ENCODE data around the gene ABCA5.
"Not testable (repeated sequence)": the region's sequence is repeated elsewhere in the genome, so short reads cannot be mapped to it uniquely, and the experiment has no call there.

Gene ABCA5

DNA sequence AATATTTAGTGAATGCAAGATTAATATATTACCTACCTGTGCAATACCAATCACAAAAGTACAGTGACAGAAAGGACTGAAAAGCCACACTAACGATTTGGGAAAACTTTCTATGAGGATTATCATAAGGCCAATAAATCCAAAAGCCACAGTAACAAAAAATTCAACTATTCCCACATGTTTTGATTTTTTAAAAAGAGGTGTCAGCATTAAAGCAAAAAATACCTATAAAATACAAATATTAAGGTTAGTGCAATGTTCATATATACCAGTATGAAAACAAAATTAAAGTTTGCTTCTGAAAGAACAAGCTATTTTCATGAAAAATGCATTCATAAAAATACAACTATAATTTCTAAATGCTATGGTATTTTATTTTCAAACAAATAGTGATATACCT lies 24.3 kb downstream of the ABCA5 start:
- H3K79me2 ChIP-seq (ENCODE audit: insufficient read depth, low read depth): no peaks in the 10 kb centered on the region

DNA sequence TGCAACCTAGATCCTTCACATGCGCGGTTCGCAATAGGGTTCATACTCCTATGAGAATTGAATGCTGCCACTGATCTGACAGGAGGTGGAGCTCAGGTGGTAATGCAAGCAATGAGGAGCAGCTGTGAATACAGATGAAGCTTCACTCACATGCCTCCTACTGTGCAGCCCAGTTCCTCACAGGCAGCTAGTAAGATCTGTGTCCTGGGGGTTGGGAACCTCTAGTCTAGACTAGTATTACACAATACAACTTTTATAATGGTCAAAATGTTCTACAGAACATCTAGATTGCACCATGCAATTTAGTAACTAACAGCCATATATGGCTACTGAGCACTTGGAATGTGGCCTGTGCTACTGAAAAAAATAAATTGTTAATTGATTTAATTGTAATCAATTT lies 26.7 kb downstream of the ABCA5 start:
- no peak overlapping the region for H3K4me3 ChIP-seq (IDR thresholded peaks at IDR 0.05; ENCODE audit: insufficient read depth, low read depth, low read length)
- H3K4me2 ChIP-seq: no peak overlapping the region
- no peaks in the 10 kb centered on the region for H4K20me1 ChIP-seq (ENCODE audit: insufficient read depth)
- H3K79me2 ChIP-seq (ENCODE audit: insufficient read depth, low read depth): no peaks in the 10 kb centered on the region
- no peaks in the 10 kb centered on the region for H3K4me1 ChIP-seq (ENCODE audit: low read depth, poor library complexity, severe bottlenecking)
- H3K27me3 ChIP-seq (ENCODE audit: insufficient read depth, low read depth): no peaks in the 10 kb centered on the region
- TF ChIP-seq, protein P1, sequence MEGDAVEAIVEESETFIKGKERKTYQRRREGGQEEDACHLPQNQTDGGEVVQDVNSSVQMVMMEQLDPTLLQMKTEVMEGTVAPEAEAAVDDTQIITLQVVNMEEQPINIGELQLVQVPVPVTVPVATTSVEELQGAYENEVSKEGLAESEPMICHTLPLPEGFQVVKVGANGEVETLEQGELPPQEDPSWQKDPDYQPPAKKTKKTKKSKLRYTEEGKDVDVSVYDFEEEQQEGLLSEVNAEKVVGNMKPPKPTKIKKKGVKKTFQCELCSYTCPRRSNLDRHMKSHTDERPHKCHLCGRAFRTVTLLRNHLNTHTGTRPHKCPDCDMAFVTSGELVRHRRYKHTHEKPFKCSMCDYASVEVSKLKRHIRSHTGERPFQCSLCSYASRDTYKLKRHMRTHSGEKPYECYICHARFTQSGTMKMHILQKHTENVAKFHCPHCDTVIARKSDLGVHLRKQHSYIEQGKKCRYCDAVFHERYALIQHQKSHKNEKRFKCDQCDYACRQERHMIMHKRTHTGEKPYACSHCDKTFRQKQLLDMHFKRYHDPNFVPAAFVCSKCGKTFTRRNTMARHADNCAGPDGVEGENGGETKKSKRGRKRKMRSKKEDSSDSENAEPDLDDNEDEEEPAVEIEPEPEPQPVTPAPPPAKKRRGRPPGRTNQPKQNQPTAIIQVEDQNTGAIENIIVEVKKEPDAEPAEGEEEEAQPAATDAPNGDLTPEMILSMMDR (conservative IDR thresholded peaks at IDR 0.05; ENCODE audit: low read depth, low read length): no peak
- H2AFZ ChIP-seq (ENCODE audit: low read depth): no peak overlapping the region
- no peak overlapping the region for H3K9ac ChIP-seq
- no peaks in the 10 kb centered on the region for H3K36me3 ChIP-seq (ENCODE audit: insufficient read depth)
- H3K27ac ChIP-seq: no peak overlapping the region

More for the DNA sequence above, 24.3 kb downstream of the ABCA5 start:
- H3K27ac ChIP-seq: no peak overlapping the region
- H3K27me3 ChIP-seq (ENCODE audit: insufficient read depth, low read depth): no peaks in the 10 kb centered on the region
- no peak overlapping the region for H3K4me3 ChIP-seq (IDR thresholded peaks at IDR 0.05; ENCODE audit: insufficient read depth, low read depth, low read length)
- no peak overlapping the region for H3K4me2 ChIP-seq
- H3K36me3 ChIP-seq (ENCODE audit: insufficient read depth): no peaks in the 10 kb centered on the region
- H3K4me1 ChIP-seq (ENCODE audit: low read depth, poor library complexity, severe bottlenecking): no peaks in the 10 kb centered on the region
- no peak overlapping the region for H2AFZ ChIP-seq (ENCODE audit: low read depth)
- TF ChIP-seq, protein P1 (conservative IDR thresholded peaks at IDR 0.05; ENCODE audit: low read depth, low read length): no peak
- H4K20me1 ChIP-seq (ENCODE audit: insufficient read depth): no peaks in the 10 kb centered on the region
- H3K9ac ChIP-seq: no peak overlapping the region

DNA sequence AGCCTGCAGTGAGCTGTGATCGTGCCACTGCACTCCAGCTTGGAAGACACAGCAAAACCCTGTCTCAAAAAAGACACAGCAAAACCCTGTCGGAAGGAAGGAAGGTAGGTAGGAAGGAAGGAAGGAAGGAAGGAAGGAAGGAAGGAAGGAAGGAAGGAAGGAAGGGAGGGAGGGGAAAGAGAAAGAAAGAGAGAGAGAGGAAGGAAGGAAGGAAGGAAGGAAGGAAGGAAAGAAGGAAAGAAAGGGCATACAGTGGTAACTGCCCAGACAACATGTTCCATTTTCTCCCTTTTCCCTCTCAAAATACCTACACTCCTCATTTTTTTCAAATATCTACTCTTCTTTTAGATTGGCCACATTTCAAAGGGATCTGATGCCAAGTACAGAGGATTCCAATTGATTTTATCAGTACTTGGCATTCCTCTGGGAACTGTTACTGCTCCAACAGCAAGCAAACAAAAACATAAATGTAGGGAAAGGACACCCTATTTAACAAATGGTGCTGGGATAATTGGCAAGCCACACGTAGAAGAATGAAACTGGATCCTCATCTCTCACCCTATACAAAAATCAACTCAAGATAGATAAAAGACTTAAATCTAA lies 28.7 kb downstream of the ABCA5 start:
- not testable (repeated sequence) for H3K9ac ChIP-seq; H3K36me3 ChIP-seq (ENCODE audit: insufficient read depth); H3K27ac ChIP-seq; H3K4me1 ChIP-seq (ENCODE audit: low read depth, poor library complexity, severe bottlenecking); H3K27me3 ChIP-seq (ENCODE audit: insufficient read depth, low read depth); H3K79me2 ChIP-seq (ENCODE audit: insufficient read depth, low read depth); H2AFZ ChIP-seq (ENCODE audit: low read depth); H4K20me1 ChIP-seq (ENCODE audit: insufficient read depth); H3K4me2 ChIP-seq; H3K4me3 ChIP-seq (IDR thresholded peaks at IDR 0.05; ENCODE audit: insufficient read depth, low read depth, low read length)

DNA sequence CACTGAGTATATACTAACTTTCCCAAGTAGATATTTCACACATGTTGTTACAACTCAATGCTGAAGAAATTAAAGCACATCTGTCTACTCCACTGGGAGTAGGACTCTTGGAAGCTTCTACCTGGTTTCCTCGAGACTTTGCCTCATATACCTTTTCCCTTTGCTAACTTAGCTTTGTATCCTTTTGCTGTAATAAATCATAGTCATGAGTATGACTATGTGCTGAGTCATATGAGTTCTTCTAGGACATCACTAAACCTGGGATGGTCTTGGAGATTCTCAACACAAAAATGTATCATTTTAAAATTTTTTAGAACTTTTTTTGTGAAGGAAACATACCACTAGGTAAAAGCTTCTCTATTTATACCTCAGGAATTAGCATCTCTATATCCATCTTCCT lies 39.8 kb downstream of the ABCA5 start:
- H3K27me3 ChIP-seq (ENCODE audit: insufficient read depth, low read depth): no peaks in the 10 kb centered on the region
- no peak overlapping the region for H3K4me2 ChIP-seq
- H3K9ac ChIP-seq: no peak overlapping the region
- no peak overlapping the region for H3K4me3 ChIP-seq (IDR thresholded peaks at IDR 0.05; ENCODE audit: insufficient read depth, low read depth, low read length)
- H3K79me2 ChIP-seq (ENCODE audit: insufficient read depth, low read depth): no peaks in the 10 kb centered on the region
- no peak overlapping the region for H2AFZ ChIP-seq (ENCODE audit: low read depth)
- no peaks in the 10 kb centered on the region for H4K20me1 ChIP-seq (ENCODE audit: insufficient read depth)
- no peaks in the 10 kb centered on the region for H3K36me3 ChIP-seq (ENCODE audit: insufficient read depth)
- no peaks in the 10 kb centered on the region for H3K4me1 ChIP-seq (ENCODE audit: low read depth, poor library complexity, severe bottlenecking)
- no peak overlapping the region for H3K27ac ChIP-seq
- TF ChIP-seq, protein P1 (conservative IDR thresholded peaks at IDR 0.05; ENCODE audit: low read depth, low read length): no peak

DNA sequence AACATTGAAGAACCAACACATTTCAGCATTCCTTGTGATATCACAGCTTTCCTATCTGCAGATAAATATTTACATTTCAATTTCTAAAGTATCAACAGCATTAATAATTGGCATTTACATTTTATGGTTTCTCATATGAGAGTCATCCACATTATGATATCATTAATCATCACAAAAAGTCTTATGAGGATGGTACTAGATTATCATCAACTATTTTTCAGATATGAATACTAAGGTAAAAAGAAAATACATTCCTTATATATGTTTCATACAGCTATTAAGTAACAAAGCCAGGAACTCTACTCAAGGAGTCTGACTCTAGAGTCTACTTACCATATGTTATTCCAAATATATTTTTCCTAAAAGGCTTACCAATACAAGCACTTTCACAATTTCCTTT lies 40.7 kb downstream of the ABCA5 start:
- TF ChIP-seq, protein P1 (conservative IDR thresholded peaks at IDR 0.05; ENCODE audit: low read depth, low read length): no peak
- Histone ChIP-seq H3K4me2 (no peak overlapping the region), H3K4me3 (IDR thresholded peaks at IDR 0.05; ENCODE audit: insufficient read depth, low read depth, low read length) (no peak overlapping the region), H3K27me3 (ENCODE audit: insufficient read depth, low read depth) (no peaks in the 10 kb centered on the region), H4K20me1 (ENCODE audit: insufficient read depth) (no peaks in the 10 kb centered on the region), H3K36me3 (ENCODE audit: insufficient read depth) (no peaks in the 10 kb centered on the region), H3K27ac (no peak overlapping the region), H3K9ac (no peak overlapping the region), H3K4me1 (ENCODE audit: low read depth, poor library complexity, severe bottlenecking) (no peaks in the 10 kb centered on the region), H3K79me2 (ENCODE audit: insufficient read depth, low read depth) (no peaks in the 10 kb centered on the region), H2AFZ (ENCODE audit: low read depth) (no peak overlapping the region)

Measured in KMS-11 (cell line).